ENCODE measurements around the gene COL5A1.

The COL5A1 gene

DNA sequence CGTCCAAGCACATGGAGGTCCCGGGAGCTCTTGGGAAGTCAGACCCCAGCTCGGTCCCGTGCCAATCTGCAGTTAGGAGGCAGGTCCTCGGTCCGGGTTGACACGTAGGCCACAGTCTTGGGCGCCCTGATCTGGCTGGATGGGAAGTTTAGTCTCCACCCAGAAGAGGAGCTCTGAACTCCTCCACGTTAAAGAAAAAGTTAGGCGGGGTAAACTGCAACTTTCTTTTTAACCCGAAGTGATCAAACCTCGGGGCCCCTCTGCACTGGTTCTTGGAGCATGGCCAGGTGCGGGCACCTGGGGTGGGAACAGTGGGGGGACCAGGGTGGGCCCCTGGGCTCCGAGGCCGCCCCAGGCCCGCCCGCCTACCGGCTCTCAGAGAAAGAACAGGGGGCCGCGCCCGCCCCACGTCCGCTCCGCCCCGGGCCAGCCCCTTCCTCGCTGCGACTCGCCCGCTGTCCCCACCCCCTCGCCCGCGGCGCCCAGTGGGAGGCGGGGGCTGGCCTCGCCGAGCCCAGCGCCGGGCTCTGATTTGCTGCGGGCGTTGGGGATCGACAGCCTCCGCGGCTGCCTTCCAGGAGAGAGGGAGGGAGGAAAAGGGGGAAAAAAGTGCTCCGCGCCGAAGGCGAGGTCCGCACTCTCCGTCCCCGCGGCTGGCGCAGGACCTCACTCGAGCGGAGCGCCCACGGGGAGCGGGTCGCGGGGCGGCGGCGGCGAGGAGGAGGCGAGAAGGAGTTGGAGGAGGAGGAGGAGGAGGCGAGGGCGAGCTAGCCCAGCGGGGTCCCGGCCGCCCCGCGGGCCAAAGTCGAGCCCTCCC, at the start of gene COL5A1:
Gene COL5A1, plus strand, starts transcription at position 631 of the 817 bp plus-strand sequence. CDS start 385 bp downstream, outside the sequence.
- Mint-ChIP-seq H3K27ac (peak within 1 kb of the TSS; percentile 85 to 94 (median 93)), H3K27me3 (ENCODE audit: low read depth) (peaks cover under 1% of the 10 kb centered on the region), H3K9me3 (no peaks in the 10 kb centered on the region), H3K4me3 (peak within 1 kb of the TSS; percentile 90 to 97 (median 96)), H3K36me3 (ENCODE audit: low read depth) (peaks cover 2% of the 10 kb centered on the region), H3K4me1 (peaks cover 55% of the 10 kb centered on the region)
- TF ChIP-seq, protein P1, sequence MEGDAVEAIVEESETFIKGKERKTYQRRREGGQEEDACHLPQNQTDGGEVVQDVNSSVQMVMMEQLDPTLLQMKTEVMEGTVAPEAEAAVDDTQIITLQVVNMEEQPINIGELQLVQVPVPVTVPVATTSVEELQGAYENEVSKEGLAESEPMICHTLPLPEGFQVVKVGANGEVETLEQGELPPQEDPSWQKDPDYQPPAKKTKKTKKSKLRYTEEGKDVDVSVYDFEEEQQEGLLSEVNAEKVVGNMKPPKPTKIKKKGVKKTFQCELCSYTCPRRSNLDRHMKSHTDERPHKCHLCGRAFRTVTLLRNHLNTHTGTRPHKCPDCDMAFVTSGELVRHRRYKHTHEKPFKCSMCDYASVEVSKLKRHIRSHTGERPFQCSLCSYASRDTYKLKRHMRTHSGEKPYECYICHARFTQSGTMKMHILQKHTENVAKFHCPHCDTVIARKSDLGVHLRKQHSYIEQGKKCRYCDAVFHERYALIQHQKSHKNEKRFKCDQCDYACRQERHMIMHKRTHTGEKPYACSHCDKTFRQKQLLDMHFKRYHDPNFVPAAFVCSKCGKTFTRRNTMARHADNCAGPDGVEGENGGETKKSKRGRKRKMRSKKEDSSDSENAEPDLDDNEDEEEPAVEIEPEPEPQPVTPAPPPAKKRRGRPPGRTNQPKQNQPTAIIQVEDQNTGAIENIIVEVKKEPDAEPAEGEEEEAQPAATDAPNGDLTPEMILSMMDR (IDR thresholded peaks at IDR 0.05; ENCODE audit: unreplicated experiment in 3 of 3) = peak in 2 of 3 experiments; percentile 34 to 40

DNA sequence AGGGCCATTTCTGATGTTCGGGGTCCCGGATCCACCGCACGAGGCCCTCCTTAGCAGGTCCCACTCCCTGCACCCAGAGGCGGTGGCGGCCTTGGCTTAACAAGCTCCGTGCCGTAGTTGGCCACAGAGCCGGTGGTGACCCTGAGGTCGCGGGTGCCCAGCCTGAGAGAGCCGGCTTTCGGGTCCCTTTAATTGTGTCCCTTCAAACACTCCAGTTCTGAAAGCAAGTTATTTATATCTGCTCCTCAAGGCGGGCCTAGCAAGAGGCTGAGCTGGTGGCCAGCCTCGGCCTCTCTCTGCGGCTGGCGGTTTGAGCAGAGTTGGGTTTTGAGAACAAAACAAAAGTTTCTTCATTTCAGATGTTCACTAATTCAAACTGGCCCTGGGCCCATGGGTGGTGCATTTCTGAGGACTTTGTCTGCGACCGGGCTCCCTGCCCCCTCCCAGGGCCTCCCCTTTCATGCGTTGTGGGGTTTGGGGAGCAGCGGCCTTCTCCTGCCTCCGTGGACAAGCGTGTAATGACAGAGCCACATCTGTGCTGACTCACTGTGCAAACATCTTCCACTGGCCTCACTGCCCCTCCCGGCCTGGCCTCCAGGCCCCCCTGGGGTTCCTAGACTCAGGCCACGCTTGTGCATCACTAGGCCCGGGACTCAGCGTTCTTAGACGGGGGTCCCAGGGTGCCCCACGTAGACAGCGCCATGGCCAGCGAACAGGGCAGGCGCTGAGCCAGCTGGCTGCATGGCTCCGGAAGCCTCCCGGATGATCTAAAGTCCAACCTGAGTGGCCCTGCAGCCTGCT, 49.4 kb upstream of the COL5A1 start:
- Mint-ChIP-seq H3K36me3 (ENCODE audit: low read depth) (no peaks in the 10 kb centered on the region), H3K4me3 (no peak overlapping the region), H3K9me3 (peaks cover 3% of the 10 kb centered on the region), H3K4me1 (peaks cover 27% of the 10 kb centered on the region), H3K27ac (peak overlapping the region; percentile 13 to 91 (median 55)), H3K27me3 (ENCODE audit: low read depth) (no peaks in the 10 kb centered on the region)
- TF ChIP-seq, protein P1 (IDR thresholded peaks at IDR 0.05; ENCODE audit: unreplicated experiment in 3 of 3) = no peak

DNA sequence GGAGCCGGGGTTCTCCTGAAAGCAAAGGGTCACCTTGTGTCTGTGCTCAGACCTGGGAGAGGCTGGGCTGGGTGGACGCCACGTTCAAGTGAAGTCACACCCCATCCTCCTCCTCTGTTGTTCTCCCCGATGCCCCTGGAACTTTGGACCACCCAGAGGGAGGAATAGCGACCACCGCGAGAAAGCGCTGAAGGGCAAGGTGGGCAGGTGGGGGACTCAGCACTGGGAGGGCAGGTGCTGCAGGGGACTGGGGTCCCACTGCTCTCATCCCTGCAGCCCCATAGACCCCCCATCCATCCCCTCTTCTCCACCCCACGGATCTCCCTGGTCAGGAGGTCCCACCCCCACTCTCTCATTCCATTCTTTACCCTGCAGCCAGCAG, 48.8 kb upstream of the COL5A1 start:
- Mint-ChIP-seq H3K4me1 (peaks cover 27% of the 10 kb centered on the region), H3K27ac (peak overlapping the region in 1 of 3 experiments; percentile 13), H3K36me3 (ENCODE audit: low read depth) (no peaks in the 10 kb centered on the region), H3K4me3 (no peak overlapping the region), H3K9me3 (peaks cover 3% of the 10 kb centered on the region), H3K27me3 (ENCODE audit: low read depth) (peaks cover 1% of the 10 kb centered on the region)
- TF ChIP-seq, protein P1 (IDR thresholded peaks at IDR 0.05; ENCODE audit: unreplicated experiment in 3 of 3) = no peak

DNA sequence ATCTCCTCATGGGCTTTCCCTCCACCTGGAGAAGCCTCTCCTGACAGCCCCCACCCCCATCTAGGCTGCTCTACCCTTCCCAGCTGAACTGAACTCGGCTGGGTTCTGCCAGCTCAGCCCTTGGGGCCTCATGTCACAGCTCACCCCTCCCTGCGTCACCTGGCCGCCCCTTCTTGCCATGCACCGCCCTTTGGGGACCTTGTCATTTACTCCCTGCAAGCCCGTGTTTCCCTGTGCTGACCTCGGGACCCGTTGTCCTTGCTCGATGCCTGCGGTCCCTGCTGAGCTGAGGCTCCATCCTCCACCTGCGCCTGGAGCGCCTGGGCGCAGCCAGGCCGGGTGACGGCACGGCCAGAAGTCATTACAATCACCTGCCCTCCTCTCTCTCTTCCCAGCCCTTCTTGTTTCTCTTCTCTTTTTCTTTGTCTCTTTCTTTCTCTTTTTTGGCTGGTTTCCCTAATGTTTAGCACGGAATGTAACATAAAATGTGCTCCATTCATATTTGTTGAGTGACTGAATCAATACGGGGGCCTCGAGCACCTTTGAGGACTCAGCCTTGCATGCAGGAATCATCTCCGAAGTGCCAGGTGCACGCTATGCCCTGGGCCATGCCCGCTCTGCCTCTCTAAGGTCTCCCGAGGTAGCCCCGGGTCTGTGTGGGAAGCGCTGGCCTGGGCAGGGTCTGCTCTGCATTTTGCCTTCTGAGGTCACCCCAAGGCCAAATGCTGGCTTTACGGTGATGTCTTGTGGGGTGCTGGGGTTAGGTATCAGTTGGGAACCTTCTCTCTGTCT, 48.1 kb upstream of the COL5A1 start:
- H3K4me1 Mint-ChIP-seq = peaks cover 32% of the 10 kb centered on the region

More for the DNA sequence above, 48.1 kb upstream of the COL5A1 start:
- H3K4me3 Mint-ChIP-seq = peak overlapping the region in 2 of 3 experiments; percentile 3 to 5
- peaks cover 7% of the 10 kb centered on the region for H3K27me3 Mint-ChIP-seq (ENCODE audit: low read depth)
- H3K9me3 Mint-ChIP-seq = peaks cover 3% of the 10 kb centered on the region
- H3K27ac Mint-ChIP-seq = peak overlapping the region; percentile 39 to 60 (median 43)
- TF ChIP-seq, protein P1 (IDR thresholded peaks at IDR 0.05; ENCODE audit: unreplicated experiment in 3 of 3) = no peak
- no peaks in the 10 kb centered on the region for H3K36me3 Mint-ChIP-seq (ENCODE audit: low read depth)

Measured in nephron (organoid).